NCI-H2081 treated with DMSO at 0.1 percent for 48 hours (cell line): ENCODE data around the gene IKZF5.

ENCODE experiments used
- DNase-seq: peaks from one replicate; lab custom pipeline; 2025; lab: John Stamatoyannopoulos, UW

Gene IKZF5, protein sequence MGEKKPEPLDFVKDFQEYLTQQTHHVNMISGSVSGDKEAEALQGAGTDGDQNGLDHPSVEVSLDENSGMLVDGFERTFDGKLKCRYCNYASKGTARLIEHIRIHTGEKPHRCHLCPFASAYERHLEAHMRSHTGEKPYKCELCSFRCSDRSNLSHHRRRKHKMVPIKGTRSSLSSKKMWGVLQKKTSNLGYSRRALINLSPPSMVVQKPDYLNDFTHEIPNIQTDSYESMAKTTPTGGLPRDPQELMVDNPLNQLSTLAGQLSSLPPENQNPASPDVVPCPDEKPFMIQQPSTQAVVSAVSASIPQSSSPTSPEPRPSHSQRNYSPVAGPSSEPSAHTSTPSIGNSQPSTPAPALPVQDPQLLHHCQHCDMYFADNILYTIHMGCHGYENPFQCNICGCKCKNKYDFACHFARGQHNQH

DNA sequence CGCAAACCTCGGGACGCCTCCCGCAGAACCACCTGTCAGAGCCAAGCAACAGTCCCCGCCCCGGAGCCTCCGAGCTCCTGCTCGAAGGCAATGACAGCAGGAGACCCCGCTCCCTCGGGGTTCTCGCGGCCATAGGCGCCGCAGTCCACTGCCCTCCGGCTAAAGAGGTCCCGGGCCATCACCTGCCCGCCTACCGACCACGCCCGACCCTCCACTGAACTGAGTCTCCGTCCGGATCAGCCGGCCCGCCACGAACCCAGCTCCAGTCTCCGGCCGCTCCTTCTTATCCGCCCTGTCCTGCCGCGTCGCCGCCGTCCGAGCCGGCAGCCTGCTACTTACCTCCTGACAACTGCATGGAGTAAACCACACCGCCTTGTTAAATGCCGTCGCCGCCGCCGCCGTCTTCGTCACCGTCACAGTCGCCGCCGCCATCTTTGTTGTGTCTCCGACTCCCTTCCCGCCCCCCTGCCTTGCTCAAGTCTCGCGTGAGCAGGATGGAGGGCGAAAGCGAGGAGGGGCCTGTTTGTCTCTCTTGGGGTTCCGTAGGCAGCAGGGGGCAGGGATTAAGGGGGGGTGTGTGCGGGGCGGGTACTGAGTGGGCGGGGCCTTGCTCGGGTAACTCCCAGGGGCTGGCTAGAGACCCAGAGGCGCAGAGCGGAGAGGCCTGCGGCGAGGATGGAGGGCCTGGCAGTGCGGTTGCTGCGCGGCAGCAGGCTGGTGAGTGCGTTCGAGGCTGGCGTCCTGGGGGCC, at the start of gene IKZF5, which contains the start of gene ACADSB:
IKZF5 (minus strand) TSS at position 441 of the 750 bp plus-strand sequence. CDS start 10,170 bp downstream, outside the sequence.
ACADSB (plus strand) TSS at position 652 of the 750 bp plus-strand sequence; CDS start at position 676, 24 bp downstream.
- DNase-seq = peak; percentile 40

- no peak for DNase-seq
Observed at GRCh38 chr10:123057968-123058367, 49.4 kb upstream of the IKZF5 start.

- DNase-seq = no peak
Observed at GRCh38 chr10:123045961-123046731, 37.6 kb upstream of the IKZF5 start.

- no peak for DNase-seq
Observed at GRCh38 chr10:123044391-123044790, 35.8 kb upstream of the IKZF5 start.

DNA sequence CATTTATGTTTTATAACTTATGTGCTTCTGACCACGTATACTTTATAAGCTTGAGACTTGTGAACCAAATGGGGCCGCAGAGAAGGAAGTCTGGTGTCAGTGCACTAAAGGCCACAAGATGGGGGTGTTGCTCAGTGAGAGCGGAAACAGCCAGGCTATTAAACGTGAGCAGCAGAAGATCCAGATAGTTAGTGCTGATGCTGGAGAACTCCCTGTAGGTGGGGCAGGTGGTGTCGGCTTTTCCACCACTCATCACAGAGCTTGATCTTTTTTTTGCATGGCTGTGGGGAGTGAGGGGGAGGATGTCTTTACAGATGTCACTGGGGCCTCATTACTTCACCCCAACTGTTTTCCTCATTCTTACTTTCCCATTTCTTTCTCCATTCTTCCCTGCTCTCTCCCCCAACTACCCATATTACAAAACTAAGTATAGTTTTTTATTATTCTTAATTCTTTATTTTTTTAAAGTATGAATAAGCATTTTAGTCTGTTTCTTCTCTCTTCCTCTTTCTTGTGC, 34.9 kb upstream of the IKZF5 start:
- no peak for DNase-seq

DNA sequence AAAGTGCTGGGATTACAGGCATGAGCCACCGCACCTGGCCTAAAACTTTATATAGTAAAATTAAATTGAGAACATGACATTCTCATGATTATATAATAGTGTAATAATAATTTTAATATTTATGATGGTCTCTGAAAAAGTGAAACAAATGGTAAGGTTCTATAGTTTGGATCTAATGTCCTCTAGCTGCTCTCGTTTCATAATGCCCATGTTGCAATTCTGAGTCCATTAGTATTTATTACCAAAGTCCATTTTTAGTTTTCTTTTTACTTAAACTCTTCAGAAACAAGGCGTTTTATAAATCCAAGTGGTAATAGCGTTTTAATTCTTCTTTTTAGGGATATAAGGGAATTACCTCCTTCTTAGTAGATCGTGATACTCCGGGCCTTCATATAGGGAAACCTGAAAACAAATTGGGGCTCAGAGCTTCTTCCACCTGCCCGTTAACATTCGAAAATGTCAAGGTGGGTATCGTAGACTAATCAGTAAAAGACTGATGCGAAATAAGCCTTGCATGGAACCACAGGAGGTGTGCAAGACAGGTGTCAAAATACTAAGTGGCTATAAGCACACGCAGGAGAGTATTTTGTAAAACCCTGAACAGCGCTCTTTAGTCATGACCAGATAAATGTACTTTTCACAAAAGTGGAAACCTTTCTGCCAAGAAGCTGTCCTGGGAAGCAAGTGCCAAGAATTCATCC, 34.3 kb upstream of the IKZF5 start:
- no peak for DNase-seq

GRCh38 chr10:123039632-123039930, 31.0 kb upstream of the IKZF5 start:
- DNase-seq = no peak

GRCh38 chr10:123038782-123039631, 30.4 kb upstream of the IKZF5 start:
- no peak for DNase-seq

GRCh38 chr10:123035467-123036086, 27.0 kb upstream of the IKZF5 start:
- DNase-seq = no peak

DNA sequence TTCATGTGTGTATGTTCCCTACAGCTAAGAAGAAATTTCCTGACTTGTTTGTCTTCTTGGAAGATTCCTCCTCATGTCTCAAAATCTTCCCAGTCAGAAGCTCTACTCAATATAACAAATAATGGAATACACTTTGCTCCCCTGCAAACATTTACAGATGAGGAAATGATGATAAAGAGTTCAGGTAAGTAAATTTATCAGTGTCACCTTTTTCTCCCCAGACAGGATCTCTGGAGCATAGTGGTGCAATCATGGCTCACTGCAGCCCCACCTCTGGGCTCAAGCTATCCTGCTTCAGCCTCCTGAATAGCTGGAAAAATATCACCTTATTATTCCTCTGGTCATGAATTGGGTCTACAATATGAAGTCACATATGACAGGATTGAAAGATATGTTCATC, 25.7 kb upstream of the IKZF5 start:
- no peak for DNase-seq

- DNase-seq = no peak
Observed at GRCh38 chr10:123031124-123031523, 22.5 kb upstream of the IKZF5 start.

- DNase-seq = no peak
Observed at GRCh38 chr10:123027861-123028260, 19.3 kb upstream of the IKZF5 start.

GRCh38 chr10:123026302-123026701, 17.7 kb upstream of the IKZF5 start:
- DNase-seq = no peak

DNA sequence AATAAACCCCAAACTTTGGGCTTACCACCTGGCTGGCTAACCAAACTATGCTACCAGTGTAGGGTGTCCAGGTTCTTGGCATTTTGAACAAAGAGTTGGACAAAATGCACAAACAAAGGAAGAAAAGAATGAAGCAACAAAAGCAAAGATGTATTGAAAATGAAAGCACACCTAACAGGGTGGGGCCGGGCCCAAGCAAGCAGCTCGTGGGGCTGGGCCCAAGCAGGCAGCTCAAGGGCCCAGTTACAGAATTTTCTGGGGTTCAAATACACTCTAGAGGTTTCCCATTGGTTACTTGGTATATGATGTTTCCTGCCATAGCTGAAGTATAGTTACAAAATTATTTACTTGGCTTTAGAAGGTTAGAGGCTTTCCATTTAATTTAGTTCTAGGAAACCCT, 15.9 kb upstream of the IKZF5 start:
- no peak for DNase-seq

GRCh38 chr10:123021517-123021916, 12.9 kb upstream of the IKZF5 start:
- DNase-seq = no peak

- no peak for DNase-seq
Observed at GRCh38 chr10:123019941-123020703, 11.5 kb upstream of the IKZF5 start.

DNA sequence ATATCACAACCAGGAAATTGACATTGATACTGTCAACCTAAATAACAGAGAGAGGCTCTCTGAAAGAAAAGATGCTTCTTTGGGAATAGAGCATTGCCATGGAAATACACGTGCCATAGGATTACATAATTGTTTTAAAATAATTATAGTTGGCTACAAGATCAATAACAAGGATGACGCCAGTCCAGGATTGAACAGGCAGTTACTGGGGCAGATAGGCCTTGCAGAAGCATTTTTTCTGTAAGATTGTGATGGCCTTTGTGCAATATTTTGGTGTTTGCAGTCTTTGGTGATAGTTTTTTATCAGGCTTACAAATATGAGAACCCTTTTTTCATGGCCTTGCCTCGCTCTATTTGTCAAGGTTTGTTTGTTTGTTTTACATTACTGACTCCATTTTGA, 10.7 kb upstream of the IKZF5 start:
- DNase-seq = no peak

- DNase-seq = no peak
Observed at GRCh38 chr10:123018531-123018930, 9.9 kb upstream of the IKZF5 start.

- no peak for DNase-seq
Observed at GRCh38 chr10:123017421-123018165, 9.0 kb upstream of the IKZF5 start.
